ENCODE measurements around the gene TLR10.
"Not testable (repeated sequence)": the region's sequence is repeated elsewhere in the genome, so short reads cannot be mapped to it uniquely, and the experiment has no call there.

Gene TLR10

DNA sequence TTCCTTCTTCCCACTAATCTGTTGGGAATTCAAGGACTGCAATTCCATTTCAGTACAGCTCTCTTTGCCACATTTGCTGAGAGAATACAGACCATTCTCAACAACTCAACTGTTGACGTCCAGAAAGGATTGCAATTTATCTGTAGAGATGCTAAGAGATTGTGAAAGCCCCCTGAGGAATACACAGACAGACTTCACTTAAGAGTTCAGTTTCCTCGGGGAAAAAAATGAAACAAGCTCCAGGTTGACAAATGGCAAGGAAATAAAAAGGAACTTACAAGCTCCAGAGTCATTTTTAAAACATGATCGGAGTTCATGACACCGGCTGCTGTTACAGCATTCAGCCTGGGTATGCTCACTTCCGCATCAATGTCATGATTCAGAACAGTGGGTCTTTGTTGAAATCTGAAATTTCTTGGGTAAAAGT lies 13.8 kb downstream of the TLR10 start:
- TF ChIP-seq, protein P1, sequence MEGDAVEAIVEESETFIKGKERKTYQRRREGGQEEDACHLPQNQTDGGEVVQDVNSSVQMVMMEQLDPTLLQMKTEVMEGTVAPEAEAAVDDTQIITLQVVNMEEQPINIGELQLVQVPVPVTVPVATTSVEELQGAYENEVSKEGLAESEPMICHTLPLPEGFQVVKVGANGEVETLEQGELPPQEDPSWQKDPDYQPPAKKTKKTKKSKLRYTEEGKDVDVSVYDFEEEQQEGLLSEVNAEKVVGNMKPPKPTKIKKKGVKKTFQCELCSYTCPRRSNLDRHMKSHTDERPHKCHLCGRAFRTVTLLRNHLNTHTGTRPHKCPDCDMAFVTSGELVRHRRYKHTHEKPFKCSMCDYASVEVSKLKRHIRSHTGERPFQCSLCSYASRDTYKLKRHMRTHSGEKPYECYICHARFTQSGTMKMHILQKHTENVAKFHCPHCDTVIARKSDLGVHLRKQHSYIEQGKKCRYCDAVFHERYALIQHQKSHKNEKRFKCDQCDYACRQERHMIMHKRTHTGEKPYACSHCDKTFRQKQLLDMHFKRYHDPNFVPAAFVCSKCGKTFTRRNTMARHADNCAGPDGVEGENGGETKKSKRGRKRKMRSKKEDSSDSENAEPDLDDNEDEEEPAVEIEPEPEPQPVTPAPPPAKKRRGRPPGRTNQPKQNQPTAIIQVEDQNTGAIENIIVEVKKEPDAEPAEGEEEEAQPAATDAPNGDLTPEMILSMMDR (IDR thresholded peaks at IDR 0.05): no peak
- no peak overlapping the region for H2AFZ ChIP-seq
- no peak overlapping the region for H3K4me3 ChIP-seq (ENCODE audit: low read depth, low read length)
- no peaks in the 10 kb centered on the region for H3K79me2 ChIP-seq
- no peaks in the 10 kb centered on the region for H3K36me3 ChIP-seq (ENCODE audit: control insufficient read depth, insufficient read depth, low read length)
- no peaks in the 10 kb centered on the region for H3K27me3 ChIP-seq (ENCODE audit: control insufficient read depth, insufficient read depth, low read length)
- no peak overlapping the region for H3K4me2 ChIP-seq (ENCODE audit: low read length)
- no peak overlapping the region for H3K9ac ChIP-seq
- H3K4me1 ChIP-seq: no peaks in the 10 kb centered on the region
- no peak overlapping the region for H3K27ac ChIP-seq
- H3K9me3 ChIP-seq (ENCODE audit: control insufficient read depth, low read length): no peaks in the 10 kb centered on the region

DNA sequence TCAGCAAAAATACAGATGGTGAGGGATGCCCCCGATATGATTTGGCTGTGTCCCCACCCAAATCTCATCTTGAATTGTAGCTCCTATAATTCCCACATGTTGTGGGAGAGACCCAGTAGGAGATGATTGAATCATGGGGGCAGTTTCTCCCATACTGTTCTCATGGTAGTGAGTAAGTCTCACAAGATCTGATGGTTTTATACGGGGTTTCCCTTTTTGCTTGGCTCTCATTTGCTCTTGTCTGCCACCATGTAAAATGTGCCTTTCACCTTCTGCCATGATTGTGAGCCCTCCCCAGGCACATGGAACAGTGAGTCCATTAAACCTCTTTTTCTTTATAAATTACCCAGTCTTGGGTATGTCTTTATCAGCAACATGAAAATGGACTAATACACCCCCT lies 15.8 kb downstream of the TLR10 start:
- H3K9ac ChIP-seq; H3K4me2 ChIP-seq (ENCODE audit: low read length); H3K27ac ChIP-seq; H3K4me3 ChIP-seq (ENCODE audit: low read depth, low read length); H3K4me1 ChIP-seq; H2AFZ ChIP-seq; H3K9me3 ChIP-seq (ENCODE audit: control insufficient read depth, low read length); H3K36me3 ChIP-seq (ENCODE audit: control insufficient read depth, insufficient read depth, low read length); H3K79me2 ChIP-seq; H3K27me3 ChIP-seq (ENCODE audit: control insufficient read depth, insufficient read depth, low read length): not testable (repeated sequence)

- Histone ChIP-seq H3K4me3 (ENCODE audit: low read depth, low read length) (no peak overlapping the region), H3K9ac (no peak overlapping the region), H3K27me3 (ENCODE audit: control insufficient read depth, insufficient read depth, low read length) (no peaks in the 10 kb centered on the region), H3K4me1 (no peaks in the 10 kb centered on the region), H2AFZ (no peak overlapping the region), H3K36me3 (ENCODE audit: control insufficient read depth, insufficient read depth, low read length) (no peaks in the 10 kb centered on the region), H3K27ac (no peak overlapping the region), H3K4me2 (ENCODE audit: low read length) (no peak overlapping the region), H3K79me2 (no peaks in the 10 kb centered on the region), H3K9me3 (ENCODE audit: control insufficient read depth, low read length) (no peaks in the 10 kb centered on the region)
- TF ChIP-seq, protein P1 (IDR thresholded peaks at IDR 0.05): no peak
Measured at GRCh38 chr4:38765382-38765781, 17.4 kb downstream of the TLR10 start.

DNA sequence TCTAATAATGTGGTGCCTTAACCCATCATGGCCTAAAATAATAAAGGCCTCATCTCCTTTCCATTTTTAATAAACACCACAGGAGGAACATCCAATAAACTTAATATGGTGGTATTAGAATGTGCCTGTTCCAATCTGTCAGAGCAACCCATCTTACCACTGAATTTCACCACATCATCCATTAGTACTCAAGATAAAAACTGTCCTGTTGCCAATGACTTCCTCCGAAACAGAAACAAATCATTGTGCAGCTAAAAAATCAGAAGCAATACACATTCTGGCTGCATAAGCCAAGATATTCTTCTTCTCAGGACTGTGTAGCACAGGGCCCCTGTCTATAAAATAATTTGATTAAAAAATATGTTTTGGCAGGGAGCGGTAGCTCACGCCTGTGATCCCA lies 18.5 kb downstream of the TLR10 start:
- H3K79me2 ChIP-seq: no peaks in the 10 kb centered on the region
- H3K27ac ChIP-seq: no peak overlapping the region
- TF ChIP-seq, protein P1 (IDR thresholded peaks at IDR 0.05): no peak

DNA sequence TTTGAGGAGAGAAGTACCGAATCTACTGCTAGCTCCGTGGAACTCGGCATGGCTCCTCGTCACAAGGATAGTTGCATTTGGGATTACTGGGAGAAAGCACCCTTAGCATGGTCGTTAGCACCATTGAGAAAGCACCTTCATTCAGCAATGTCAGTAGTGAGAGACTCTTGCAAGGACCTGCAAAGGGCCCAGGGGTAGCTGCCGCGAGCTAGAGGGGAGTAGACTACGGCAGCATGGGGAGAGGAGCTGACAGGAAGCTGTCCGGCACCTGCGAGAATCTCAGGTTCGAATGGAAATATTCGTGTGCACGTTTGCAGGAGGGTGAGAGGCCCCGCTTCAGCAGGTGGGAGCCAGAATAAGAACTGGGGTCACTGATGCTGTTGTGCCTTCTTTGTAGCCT lies 20.2 kb downstream of the TLR10 start:
- no peak overlapping the region for H3K27ac ChIP-seq
- no peaks in the 10 kb centered on the region for H3K79me2 ChIP-seq
- H2AFZ ChIP-seq: no peak overlapping the region
- TF ChIP-seq, protein P1 (IDR thresholded peaks at IDR 0.05): no peak
- H3K4me1 ChIP-seq: no peaks in the 10 kb centered on the region
- H3K9ac ChIP-seq: no peak overlapping the region
- no peak overlapping the region for H3K4me3 ChIP-seq (ENCODE audit: low read depth, low read length)
- H3K27me3 ChIP-seq (ENCODE audit: control insufficient read depth, insufficient read depth, low read length): no peaks in the 10 kb centered on the region
- H3K4me2 ChIP-seq (ENCODE audit: low read length): no peak overlapping the region
- H3K9me3 ChIP-seq (ENCODE audit: control insufficient read depth, low read length): no peaks in the 10 kb centered on the region
- no peaks in the 10 kb centered on the region for H3K36me3 ChIP-seq (ENCODE audit: control insufficient read depth, insufficient read depth, low read length)

More for the DNA sequence above, 18.5 kb downstream of the TLR10 start:
- H3K4me3 ChIP-seq (ENCODE audit: low read depth, low read length): no peak overlapping the region
- no peaks in the 10 kb centered on the region for H3K4me1 ChIP-seq
- no peaks in the 10 kb centered on the region for H3K27me3 ChIP-seq (ENCODE audit: control insufficient read depth, insufficient read depth, low read length)
- no peaks in the 10 kb centered on the region for H3K36me3 ChIP-seq (ENCODE audit: control insufficient read depth, insufficient read depth, low read length)
- H2AFZ ChIP-seq: no peak overlapping the region
- H3K9me3 ChIP-seq (ENCODE audit: control insufficient read depth, low read length): no peaks in the 10 kb centered on the region
- no peak overlapping the region for H3K9ac ChIP-seq
- H3K4me2 ChIP-seq (ENCODE audit: low read length): no peak overlapping the region

All from parathyroid adenoma (tissue), 2 donors.